GM18511 (cell line): Measurements from ENCODE around the gene RAD51AP2.
A peak's percentile ranks its signal among the peaks of the same experiment; 100 is the strongest.
"Not testable (repeated sequence)": the region's sequence is repeated elsewhere in the genome, so short reads cannot be mapped to it uniquely, and the experiment has no call there.

Experiments
- ATAC-seq: cut with Tn5 transposase; IDR thresholded peaks from one replicate; pipeline ENCODE4 v1.9.1; 2021; ENCODE audit warnings: mild to moderate bottlenecking, moderate library complexity; ENCODE audit not compliant: unreplicated experiment

RAD51AP2 gene

GRCh38 chr2:17538022-17538843 lies 20.0 kb upstream of the RAD51AP2 start:
- ATAC-seq: peak; percentile 27

- no peak for ATAC-seq
These were observed 18.2 kb upstream of the RAD51AP2 start for GRCh38 chr2:17536416-17536815.

GRCh38 chr2:17533546-17533945 lies 15.3 kb upstream of the RAD51AP2 start:
- no peak for ATAC-seq

GRCh38 chr2:17529771-17530170 lies 11.5 kb upstream of the RAD51AP2 start:
- ATAC-seq: no peak

GRCh38 chr2:17522303-17522702 lies 4.1 kb upstream of the RAD51AP2 start:
- ATAC-seq: no peak

GRCh38 chr2:17521621-17522020 lies 3.4 kb upstream of the RAD51AP2 start:
- no peak for ATAC-seq

GRCh38 chr2:17520761-17521160 lies 2.5 kb upstream of the RAD51AP2 start:
- ATAC-seq: no peak

- ATAC-seq: no peak
These were observed 1.2 kb upstream of the RAD51AP2 start for GRCh38 chr2:17519486-17519885.

- ATAC-seq: peak; percentile 16
These were observed 594 bp downstream of the RAD51AP2 start for GRCh38 chr2:17517481-17518211.

GRCh38 chr2:17515652-17516051 lies 2.6 kb downstream of the RAD51AP2 start:
- peak; percentile 42 for ATAC-seq

GRCh38 chr2:17506736-17507616 lies 11.3 kb downstream of the RAD51AP2 start:
- ATAC-seq: no peak

GRCh38 chr2:17497718-17498117 lies 20.5 kb downstream of the RAD51AP2 start:
- ATAC-seq: no peak

GRCh38 chr2:17495590-17495989 lies 22.6 kb downstream of the RAD51AP2 start:
- no peak for ATAC-seq

- ATAC-seq: not testable (repeated sequence)
These were observed 28.1 kb downstream of the RAD51AP2 start for GRCh38 chr2:17490165-17490564.

- ATAC-seq: not testable (repeated sequence)
These were observed 29.6 kb downstream of the RAD51AP2 start for GRCh38 chr2:17488610-17489009.

- ATAC-seq: no peak
These were observed 34.7 kb downstream of the RAD51AP2 start for GRCh38 chr2:17483496-17483895.

GRCh38 chr2:17482651-17483050 lies 35.6 kb downstream of the RAD51AP2 start:
- no peak for ATAC-seq

GRCh38 chr2:17479875-17480274 lies 38.4 kb downstream of the RAD51AP2 start:
- no peak for ATAC-seq

- no peak for ATAC-seq
These were observed 41.4 kb downstream of the RAD51AP2 start for GRCh38 chr2:17476830-17477229.

- ATAC-seq: no peak
These were observed 42.2 kb downstream of the RAD51AP2 start for GRCh38 chr2:17476064-17476463.

- ATAC-seq: no peak
These were observed 43.0 kb downstream of the RAD51AP2 start for GRCh38 chr2:17475286-17475685.
